Rectal smooth muscle tissue (tissue), 1 donor: Measurements from ENCODE around the gene LRRC75A.
"Not testable (repeated sequence)": the region's sequence is repeated elsewhere in the genome, so short reads cannot be mapped to it uniquely, and the experiment has no call there.

Source experiments
- H3K27ac ChIP-seq: one replicate; pipeline ENCODE4 v1.7.0; 2013; ENCODE audit warnings: low read depth, low read length, inconsistent platforms
- H3K27me3 ChIP-seq: one replicate; pipeline ENCODE4 v1.7.0; 2013; ENCODE audit warnings: low read length; ENCODE audit not compliant: control insufficient read depth, insufficient read depth
- H3K36me3 ChIP-seq: one replicate; pipeline ENCODE4 v1.7.0; 2013; ENCODE audit warnings: low read length; ENCODE audit not compliant: control insufficient read depth, insufficient read depth
- H3K4me1 ChIP-seq: one replicate; pipeline ENCODE4 v1.7.0; 2013; ENCODE audit warnings: low read length; ENCODE audit not compliant: control insufficient read depth, insufficient read depth
- H3K4me3 ChIP-seq: one replicate; pipeline ENCODE4 v1.7.0; 2013; ENCODE audit warnings: low read length
- H3K9ac ChIP-seq: one replicate; pipeline ENCODE4 v1.7.0; 2013; ENCODE audit warnings: low read length

LRRC75A gene

DNA sequence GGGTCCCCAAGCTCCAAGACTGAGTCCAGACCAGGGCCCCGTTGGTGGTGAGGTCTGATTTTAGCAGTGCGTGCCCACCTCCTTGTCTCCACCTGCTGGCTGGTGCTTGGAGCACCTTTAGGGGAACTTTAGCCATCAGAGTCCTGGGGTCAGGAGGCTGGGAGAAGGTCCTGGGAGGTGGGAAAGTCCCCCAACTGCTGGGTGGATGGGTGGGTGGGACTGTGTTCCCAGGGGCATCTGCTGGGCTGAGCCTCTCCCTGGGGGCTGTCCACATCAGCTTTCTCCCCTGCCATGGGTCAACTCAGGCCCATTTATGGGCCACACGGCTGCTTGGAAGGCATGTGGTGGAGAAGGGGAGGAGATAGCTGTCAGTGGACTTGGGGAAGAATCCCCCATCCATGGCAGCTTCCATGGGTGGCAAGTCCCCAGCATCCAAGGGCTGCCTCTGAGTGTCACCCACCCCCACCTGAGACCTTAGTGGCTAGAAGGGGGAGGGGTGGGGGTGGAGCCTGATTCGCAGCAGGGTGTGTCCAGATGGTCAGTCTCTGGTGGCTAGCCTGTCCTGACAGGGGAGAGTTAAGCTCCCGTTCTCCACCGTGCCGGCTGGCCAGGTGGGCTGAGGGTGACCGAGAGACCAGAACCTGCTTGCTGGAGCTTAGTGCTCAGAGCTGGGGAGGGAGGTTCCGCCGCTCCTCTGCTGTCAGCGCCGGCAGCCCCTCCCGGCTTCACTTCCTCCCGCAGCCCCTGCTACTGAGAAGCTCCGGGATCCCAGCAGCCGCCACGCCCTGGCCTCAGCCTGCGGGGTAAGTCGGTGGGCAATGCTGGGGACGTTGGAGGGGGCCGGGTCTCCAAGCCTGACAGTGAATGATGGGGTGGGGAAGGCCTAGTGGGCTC is 76.7 kb downstream of the LRRC75A start, which contains the start of gene TRPV2:
Gene TRPV2, plus strand, starts transcription at position 541 of the 894 bp plus-strand sequence. CDS start 2,098 bp downstream, outside the sequence.
- peaks cover 9% of the 10 kb centered on the region for H3K36me3 ChIP-seq
- peak within 1 kb of the TSS; percentile 77 for H3K4me3 ChIP-seq
- peak within 1 kb of the TSS; percentile 68 for H3K9ac ChIP-seq
- H3K4me1 ChIP-seq, result peaks cover 3% of the 10 kb centered on the region
- H3K27me3 ChIP-seq, result no peaks in the 10 kb centered on the region
- H3K27ac ChIP-seq, result peak within 1 kb of the TSS; percentile 53

DNA sequence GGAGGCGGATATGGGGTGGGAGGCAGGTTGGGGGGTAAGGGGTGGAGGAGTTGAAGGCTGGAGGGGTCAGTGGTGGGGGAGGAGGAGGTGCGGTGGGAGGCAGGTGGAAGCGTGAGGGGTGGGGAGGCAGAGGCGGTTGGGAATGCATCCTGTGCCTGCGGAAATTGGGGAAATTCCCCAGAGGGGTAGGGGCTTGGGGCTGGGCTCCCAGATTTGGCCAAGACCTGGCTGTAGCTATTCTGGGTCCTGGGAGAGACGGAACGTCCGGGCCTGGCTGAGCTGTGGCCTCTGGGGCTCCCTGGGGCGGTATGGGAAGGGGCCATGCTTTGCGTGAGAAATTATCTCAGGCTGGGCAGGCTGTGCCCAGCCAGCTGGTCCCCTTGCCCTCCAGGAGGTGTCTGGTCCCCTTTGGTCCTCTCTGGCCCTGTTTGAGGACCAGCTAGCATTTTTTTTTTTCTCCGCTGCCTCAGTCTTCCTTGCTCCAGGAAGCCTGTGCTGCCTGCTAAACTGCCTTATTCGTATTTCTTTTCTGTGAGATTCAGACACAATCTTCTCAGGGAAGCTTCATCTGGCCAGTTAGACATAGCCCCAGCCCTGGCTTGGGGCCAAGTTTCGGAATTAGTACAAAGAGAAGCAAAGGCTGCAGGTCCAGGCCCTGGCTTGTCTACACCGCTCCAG is 83.9 kb downstream of the LRRC75A start:
- no peaks in the 10 kb centered on the region for H3K4me1 ChIP-seq
- no peak overlapping the region for H3K9ac ChIP-seq
- no peak overlapping the region for H3K4me3 ChIP-seq
- no peaks in the 10 kb centered on the region for H3K27me3 ChIP-seq
- no peaks in the 10 kb centered on the region for H3K36me3 ChIP-seq
- peak overlapping the region; percentile 37 for H3K27ac ChIP-seq

DNA sequence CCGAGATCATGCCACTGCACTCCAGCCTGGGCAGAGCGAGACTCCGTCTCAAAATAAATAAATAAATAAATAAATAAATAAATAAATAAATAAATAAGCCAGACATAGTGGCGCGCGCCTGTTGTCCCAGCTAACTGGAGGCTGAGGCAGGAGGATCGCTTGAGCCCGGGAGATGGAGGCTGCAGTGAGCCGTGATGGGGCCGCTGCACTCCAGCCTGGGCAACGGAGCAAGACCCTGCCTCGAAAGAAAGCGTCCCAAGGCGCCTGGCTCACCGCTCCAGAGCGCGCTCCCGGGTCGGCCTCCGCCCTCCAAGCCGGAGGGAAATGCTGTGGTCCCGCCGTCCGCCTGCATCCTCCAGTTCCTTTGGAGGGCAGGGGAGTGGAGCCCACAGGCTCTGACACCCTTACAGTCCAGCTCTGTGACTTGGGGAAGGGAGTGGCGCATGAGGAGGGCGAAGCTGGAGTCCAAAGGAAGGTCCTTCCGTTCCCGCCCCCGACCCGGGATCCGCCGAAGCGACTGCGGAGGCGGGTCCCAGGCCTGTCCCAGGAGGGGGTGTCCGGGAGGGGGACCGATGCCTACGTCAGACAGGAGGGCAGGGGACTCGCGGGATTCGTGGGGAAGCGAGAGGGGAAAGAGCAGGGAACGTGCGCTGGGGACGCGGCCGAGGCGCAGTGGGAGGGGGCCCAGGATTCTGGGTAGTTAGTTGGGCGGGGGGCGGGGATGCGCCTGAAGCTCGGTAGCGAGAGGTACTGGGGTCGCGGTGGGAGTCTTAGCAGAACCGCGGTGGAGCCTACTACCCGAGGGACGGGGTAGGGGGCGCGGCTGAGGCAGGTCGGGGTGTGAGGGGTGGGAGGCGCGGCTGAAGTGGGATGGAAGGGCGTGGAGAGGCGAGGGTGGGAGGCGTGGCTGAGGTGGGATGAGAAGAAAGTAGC is 85.0 kb downstream of the LRRC75A start:
- H3K36me3 ChIP-seq, result no peaks in the 10 kb centered on the region
- H3K27me3 ChIP-seq, result no peaks in the 10 kb centered on the region
- no peaks in the 10 kb centered on the region for H3K4me1 ChIP-seq
- peak overlapping the region; percentile 40 for H3K27ac ChIP-seq
- H3K9ac ChIP-seq, result no peak overlapping the region
- H3K4me3 ChIP-seq, result peak overlapping the region; percentile 53

DNA sequence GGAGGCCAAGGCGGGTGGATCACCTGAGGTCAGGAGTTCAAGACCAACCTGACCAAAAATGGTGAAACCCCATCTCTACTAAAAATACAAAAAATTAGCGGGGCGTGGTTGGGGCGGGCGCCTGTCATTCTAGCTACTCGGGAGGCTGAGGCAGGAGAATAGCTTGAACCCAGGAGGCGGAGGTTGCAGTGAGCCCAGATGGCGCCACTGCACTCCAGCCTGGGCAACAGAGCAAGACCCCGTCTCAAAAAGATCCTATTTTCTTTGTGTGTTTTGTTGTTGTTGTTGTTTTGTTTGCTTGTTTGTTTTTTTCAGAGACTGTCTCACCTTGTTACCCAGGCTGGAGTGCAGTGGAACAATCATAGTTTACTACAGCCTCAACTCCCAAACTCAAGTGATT is 88.1 kb downstream of the LRRC75A start:
- H3K36me3 ChIP-seq, H3K9ac ChIP-seq, H3K27me3 ChIP-seq, H3K4me3 ChIP-seq, H3K4me1 ChIP-seq, H3K27ac ChIP-seq: not testable (repeated sequence)

DNA sequence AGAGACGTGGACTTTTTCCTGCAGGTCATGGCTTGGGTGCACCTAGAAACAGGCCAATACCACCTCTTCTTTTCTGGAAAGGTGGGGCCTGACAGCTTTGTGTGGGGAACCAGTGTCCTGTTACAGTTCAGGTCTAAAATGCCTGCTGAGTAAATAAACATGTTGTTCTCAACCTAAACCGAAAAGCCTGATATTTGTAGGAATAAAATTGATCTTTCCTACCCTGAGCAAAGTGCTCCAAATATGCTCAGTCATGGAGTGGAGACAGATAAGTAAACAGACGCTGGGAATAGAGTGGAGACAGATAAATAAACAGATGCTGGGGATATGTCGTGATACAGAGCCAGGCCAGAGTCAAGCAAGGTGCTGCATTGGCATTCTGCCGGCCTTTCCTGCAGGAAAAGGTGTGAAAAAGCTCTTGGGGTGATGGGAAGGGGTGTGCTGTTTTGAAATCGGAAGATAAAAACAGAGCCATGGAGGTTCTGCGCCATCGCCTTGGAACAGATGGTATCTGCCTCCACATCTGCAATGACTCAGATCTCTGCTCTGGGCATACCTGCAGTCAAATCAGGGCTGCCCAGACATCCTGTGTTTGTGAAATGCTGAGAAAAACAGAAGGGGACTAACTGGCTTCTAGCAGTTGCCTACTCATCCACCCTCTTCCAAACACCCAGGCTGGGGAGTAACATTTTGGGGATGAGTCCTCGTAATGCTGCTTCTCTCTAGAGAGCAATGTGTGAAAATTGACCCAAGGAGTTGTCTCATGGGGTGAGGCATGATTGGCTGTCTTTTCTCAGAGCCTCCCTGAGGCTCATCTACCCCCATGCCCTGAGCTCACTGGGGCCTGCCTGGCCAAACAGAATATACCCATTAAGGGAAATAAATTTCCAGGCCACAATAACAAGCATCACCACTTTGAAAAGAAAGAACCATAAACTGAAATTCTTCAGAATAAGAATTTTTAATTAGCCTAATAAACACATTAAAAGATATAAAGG is 93.4 kb downstream of the LRRC75A start:
- H3K4me3 ChIP-seq, result no peak overlapping the region
- no peak overlapping the region for H3K9ac ChIP-seq
- no peaks in the 10 kb centered on the region for H3K4me1 ChIP-seq
- no peaks in the 10 kb centered on the region for H3K27me3 ChIP-seq
- H3K36me3 ChIP-seq, result no peaks in the 10 kb centered on the region
- H3K27ac ChIP-seq, result no peak overlapping the region

DNA sequence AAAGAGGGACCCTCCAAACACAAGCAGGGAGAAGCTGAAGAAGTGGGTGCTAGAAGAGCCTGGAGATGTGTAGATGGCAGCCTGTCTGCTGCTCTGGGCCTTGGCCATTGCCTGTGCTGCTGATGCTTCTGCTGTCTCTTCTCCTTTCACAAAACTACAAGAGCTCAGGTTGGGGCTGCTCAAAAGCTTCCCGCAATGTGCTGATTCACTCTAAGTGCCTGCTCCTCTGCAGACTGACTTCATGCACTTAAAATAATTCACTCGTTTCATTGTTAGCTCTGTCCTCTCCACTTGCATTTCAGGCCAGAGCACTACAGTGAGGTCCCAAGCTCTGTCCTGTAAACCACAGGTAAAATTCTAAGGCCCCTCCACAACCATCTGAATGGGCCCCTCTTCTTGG is 95.3 kb downstream of the LRRC75A start:
- not testable (repeated sequence) for H3K9ac ChIP-seq, H3K4me1 ChIP-seq, H3K36me3 ChIP-seq, H3K27ac ChIP-seq, H3K4me3 ChIP-seq, H3K27me3 ChIP-seq

DNA sequence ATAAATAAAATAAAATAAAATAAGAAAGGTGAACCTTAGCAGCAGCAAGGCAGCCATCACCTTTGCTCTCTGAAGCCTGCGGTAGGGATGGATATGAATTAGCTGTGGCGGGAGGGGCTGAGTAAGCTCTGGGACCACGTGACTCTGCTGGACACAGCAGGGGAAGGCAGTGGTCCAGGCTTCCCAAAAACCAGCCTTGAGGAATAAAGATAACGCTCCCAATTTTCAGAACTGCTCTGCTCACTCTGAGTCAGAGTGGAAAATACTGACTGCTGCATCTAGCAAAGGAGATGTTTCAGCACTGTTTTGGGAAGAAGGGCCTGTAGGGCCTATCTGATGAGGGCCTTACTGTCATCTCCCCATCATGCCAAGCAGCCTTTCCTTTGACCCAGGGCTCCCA is 96.1 kb downstream of the LRRC75A start:
- not testable (repeated sequence) for H3K9ac ChIP-seq, H3K4me1 ChIP-seq, H3K27ac ChIP-seq, H3K27me3 ChIP-seq, H3K4me3 ChIP-seq, H3K36me3 ChIP-seq

DNA sequence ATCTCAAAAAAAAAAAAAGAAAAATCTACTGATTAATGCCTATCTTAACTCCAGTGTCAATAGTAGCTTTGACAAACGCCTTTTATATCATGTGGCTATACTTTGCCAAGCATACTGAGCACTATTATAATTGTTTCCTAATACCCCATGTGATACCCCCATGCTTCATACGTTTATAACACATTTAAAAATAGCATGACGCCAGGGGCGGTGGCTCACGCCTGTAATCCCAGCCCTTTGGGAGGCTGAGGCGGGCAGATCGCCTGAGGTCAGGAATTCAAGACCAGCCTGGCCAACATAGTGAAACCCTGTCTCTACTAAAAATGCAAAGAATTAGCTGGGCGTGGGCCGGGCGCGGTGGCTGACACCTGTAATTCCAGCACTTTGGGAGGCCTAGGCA is 99.5 kb downstream of the LRRC75A start:
- not testable (repeated sequence) for H3K4me3 ChIP-seq, H3K9ac ChIP-seq, H3K4me1 ChIP-seq, H3K27me3 ChIP-seq, H3K36me3 ChIP-seq, H3K27ac ChIP-seq
